GM19397 (cell line): ENCODE data around the gene FAF2.
"Not testable (repeated sequence)": the region's sequence is repeated elsewhere in the genome, so short reads cannot be mapped to it uniquely, and the experiment has no call there.

Source experiments
- ATAC-seq: cut with Tn5 transposase; IDR thresholded peaks from one replicate; pipeline ENCODE4 v1.9.1; 2021; ENCODE audit warnings: mild to moderate bottlenecking, moderate library complexity; ENCODE audit not compliant: unreplicated experiment

FAF2 gene, protein sequence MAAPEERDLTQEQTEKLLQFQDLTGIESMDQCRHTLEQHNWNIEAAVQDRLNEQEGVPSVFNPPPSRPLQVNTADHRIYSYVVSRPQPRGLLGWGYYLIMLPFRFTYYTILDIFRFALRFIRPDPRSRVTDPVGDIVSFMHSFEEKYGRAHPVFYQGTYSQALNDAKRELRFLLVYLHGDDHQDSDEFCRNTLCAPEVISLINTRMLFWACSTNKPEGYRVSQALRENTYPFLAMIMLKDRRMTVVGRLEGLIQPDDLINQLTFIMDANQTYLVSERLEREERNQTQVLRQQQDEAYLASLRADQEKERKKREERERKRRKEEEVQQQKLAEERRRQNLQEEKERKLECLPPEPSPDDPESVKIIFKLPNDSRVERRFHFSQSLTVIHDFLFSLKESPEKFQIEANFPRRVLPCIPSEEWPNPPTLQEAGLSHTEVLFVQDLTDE

DNA sequence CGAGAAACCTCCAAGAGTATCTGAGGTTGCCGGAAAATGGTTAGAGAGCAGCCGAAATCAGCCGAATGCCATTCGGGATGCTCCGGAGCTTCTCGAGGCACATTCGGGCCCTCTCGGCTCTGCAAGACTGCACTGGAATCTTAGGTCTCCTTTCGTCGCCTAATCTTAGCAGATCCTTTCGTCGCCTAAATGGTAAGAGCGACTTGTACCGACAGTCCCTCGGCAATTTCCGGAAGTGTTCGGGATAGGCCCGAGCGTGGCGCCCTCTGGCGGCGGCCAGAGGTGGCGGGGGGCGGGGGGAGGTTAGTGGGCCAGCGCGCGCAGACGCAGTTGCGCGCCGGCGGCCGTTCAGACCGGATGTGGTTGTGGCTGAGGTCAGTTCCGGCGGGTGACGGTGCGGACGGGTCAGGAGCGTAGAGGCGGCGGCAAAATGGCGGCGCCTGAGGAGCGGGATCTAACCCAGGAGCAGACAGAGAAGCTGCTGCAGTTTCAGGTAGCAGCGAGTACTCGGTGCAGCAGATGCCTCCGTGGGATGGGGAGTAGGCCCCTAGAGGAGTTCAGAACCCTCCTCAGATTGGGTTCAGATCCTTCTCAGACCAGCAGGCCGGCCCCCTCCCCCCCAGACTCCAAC is at the start of gene FAF2:
Gene FAF2, plus strand, starts transcription at position 408 of the 631 bp plus-strand sequence. Its CDS starts 23 bp downstream, at position 431.
- ATAC-seq: peak; percentile 93

DNA sequence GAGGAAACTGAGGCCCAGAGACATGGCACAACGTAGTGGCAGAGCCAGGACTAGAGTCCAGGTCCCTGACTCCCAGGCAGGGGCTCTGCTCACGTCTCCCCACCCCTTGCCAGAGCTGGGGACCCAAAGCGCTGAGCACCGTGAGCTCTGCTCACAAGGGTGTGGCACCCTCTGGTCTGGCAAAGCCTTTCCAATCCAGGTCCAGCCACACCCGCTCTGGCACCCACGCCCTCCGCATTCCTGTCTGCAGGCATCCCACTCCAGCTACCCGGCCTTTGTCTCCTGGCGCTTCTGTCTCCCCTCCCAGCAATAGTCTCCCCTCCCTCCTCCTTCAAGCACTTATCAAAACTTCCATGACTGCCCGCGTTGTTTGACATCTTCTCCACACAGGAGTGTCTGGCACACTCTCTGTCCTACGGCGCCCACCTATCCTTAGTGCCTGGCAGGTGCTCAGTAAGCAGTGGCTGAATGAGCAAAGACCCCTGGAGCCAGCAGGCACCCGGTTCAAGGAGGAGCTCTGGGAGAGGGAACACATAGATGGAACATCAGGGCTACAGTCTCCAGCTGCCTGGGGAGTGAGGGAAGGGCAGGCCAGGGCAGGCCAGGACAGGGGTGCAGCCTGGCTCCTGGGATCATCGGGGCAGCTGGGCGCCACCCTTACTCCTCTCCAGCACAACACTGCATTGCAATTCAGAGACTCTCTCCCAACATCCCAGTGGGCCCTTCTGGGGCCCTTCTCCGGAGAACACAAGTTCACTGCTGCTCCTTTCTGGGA is 47.6 kb upstream of the FAF2 start:
- no peak for ATAC-seq

DNA sequence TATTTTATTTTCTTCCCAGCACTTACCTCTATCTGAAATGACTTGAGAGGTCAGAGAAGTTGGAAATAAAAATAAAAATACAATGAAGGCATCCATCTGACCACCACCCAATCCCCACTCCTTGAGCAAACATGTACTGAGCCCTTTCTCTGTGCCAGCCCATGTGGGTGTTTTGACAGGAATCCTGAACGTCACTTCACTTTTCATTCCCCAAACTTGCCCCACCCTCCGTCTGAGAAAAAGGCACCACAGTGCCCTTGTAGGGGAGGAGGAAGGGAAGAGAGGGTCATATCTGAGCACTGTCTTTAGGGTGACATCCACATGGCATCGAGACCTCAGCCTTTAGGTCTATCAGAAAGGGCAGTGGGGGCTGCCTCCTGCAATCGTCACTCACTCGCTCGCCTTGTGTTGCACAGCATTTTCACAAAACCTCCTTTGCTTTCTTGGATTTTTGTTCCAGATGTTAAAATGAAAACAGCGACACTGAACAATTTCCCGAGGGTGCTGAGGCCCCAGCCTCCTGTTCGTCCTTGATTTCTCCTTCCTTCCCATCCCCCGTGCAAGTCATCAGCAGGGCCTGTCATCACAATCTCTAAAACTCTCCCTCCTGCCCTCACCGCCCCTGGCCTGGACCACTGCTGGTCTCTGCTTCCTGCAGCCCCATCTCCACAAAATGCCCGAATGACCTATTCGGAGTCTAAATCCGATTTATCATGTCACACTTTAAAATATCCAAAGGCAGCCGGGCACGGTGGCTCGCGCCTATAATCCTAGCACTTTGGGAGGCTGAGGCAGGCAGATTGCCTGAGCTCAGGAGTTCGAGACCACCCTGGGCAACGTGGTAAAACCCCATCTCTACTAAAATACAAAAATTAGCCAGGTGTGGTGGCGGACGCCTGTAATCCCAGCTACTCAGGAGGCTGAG is 46.6 kb upstream of the FAF2 start:
- no peak for ATAC-seq

DNA sequence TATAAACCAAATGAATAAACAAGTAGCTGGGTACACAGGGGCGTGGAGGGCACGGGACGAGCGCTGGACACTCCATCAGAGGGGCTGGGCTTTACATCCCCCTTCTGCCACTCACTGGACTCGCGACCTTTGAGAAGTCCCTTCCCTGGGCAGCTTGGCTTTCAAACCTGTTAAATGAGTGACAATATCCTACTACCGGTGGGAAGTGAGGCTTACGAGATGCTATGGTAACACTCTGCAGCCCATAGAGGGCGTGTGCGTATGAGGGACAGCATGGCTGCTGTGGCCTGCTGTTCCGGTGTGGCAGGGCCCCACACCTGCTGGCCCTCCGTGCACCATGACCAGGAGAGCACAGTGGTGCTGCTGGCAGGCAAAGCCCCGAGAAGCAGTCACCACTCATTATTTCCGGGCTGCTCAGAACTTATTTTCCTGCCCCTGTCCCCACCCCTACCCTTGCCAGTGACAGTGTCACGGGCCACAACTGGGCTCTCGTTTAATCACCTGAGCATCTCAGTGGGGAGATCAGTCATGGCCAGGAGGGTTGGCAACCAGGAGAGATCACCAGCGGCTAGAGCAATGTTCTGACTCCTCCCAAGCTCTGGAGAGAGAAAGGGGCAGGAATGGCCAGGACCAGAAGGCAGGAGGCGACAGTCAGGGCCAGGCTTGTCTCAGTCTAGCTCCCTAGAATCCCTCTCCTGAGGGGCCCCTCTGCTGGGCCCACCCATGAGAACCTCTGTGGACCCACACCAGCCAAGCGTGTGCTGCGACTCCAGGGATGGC is 42.3 kb upstream of the FAF2 start:
- ATAC-seq: no peak

DNA sequence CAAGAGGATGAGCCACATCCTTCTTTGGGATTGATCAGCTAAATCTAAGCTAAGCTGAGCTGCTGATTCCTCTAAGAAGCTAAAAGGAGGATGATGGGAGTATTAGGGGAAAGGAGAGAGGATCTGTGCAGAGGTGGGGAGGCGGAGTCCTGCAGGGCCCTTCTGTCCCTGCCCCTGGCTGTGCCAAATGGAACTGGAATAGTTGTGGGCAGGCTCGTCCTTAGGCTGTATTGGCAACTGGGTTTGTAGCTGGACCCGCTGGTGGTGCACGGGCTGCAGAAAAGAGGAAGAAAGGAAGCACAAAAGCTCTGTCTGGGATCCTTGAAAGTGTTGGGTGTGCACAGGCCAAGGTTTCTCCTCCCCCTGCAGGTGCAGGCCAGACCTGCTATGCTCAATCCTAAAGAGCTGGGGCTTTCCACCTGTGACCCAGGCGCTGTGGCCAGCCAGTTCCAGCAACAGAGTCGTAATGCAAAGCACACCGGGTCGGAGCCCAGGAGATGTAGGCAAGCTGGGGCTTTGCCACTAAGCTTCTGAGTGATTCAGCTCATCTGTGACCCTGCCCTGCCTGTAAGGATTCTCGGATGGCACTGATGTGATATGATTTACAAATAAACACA is 41.6 kb upstream of the FAF2 start:
- no peak for ATAC-seq

DNA sequence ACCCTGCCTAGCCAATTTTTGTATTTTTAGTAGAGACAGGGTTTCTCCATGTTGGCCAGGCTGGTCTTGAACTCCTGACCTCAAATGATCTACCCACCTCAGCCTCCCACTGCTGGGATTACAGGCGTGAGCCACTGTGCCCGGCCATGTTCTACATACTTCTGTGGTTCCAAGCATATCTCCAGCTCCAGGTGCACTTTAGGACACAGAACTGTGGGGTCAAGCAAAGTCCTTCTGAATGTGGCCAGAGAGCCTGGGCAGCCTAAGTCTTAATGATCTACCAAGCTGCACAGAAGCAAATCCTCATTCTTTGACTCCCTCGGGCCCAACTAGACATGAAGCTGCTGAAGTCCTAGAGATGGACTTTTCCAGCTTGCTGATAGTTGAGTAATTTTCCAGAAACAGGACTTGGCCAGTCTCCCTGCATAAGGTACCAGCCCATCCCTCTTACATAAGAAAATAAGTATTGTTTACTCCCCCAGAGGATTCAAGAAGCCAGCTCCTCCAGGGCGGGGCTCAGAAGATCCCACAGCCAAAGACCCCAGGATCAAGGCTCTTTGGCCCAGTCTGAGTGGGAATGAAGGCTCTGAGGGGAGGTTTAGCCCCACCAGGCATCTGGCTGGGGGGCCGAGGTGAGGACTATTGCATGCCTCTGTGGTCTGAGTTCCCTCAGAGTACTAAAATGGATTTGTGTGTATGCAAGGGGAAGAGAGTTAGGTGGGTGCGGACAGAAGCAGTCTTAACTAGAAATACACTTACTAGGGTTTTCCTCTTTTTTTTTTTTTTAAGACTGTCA is 40.5 kb upstream of the FAF2 start:
- ATAC-seq: no peak

DNA sequence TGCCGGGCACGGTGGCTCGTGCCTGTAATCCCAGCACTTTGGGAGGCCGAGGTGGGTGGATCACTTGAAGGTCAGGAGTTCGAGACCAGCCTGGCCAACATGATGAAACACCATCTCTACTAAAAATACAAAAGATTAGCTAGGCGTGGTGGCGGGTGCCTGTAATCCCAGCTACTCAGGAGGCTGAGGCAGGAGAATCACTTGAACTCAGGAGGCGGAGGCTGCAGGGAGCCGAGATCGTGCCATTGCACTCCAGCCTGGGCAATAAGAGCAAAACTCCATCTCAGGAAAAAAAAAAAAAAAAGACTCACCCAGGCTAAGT is 40.0 kb upstream of the FAF2 start:
- not testable (repeated sequence) for ATAC-seq

DNA sequence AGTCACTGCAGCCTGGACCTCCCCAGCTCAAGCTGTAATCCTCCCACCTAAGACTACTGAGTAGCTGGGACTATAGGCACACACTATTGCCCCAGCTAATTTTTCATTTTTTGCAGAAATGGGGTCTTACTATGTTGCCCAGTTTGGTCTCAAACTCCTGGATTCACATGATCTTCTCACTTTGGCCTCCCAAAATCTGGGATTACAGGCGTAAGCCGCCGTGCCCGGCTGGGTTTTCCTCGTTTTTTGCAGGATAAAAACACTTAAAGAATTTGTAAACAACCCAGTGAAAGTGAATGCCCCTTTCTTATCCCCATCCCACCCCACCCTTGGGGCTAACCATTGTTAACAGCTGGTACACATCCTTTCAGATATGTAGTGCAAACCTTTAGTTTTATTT is 39.6 kb upstream of the FAF2 start:
- ATAC-seq: no peak

DNA sequence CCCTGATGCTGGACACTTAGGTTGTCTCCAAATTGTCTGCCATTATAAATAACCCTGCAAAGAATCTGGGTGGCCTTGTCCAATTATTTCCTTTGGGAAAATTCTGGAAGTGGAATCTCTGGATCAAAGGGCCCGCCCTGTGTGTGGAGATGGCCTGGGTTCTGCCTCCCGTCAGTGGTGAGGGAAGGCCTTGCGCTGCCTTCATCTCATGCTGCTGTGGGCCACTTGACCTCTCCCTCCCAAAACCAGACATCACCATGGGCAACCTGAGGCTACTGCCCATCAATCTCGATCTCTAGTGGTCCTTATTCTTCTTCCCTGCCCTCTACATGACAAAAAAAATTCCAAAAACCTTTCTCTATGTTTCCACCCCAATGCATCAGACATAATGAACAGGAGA is 38.4 kb upstream of the FAF2 start:
- no peak for ATAC-seq

DNA sequence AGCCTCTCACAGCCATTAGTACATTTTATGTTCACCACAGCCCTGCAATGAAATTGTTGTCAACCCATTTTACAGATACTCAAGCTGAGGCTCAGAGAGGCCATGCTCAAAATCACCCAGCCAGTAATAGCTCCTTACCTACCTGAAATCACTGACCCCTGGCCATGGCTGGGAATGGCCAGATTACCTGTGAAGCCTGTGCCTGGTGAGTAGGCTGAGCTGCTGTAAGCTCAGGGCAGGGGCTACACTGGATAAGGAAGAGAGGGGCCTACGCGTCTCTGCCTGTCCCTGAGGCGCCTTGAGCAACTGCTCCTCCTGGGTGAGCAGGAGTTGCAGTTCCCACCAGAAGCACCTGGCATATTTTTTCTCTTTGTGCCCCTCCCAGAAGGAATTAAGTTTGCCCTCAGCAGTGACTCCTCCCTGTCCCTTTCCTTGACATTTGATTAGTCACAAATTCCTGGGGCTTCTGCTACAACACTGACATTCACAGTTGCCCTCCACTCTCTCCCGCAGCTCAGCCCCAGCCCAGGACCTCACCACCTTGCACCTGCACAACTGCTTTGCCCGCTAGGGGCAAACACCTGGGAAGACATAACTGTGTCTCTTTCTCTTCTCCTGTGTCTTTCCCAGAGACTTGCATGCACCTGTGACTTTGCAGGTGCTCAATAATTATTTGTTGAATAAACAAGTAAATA is 37.6 kb upstream of the FAF2 start:
- no peak for ATAC-seq

DNA sequence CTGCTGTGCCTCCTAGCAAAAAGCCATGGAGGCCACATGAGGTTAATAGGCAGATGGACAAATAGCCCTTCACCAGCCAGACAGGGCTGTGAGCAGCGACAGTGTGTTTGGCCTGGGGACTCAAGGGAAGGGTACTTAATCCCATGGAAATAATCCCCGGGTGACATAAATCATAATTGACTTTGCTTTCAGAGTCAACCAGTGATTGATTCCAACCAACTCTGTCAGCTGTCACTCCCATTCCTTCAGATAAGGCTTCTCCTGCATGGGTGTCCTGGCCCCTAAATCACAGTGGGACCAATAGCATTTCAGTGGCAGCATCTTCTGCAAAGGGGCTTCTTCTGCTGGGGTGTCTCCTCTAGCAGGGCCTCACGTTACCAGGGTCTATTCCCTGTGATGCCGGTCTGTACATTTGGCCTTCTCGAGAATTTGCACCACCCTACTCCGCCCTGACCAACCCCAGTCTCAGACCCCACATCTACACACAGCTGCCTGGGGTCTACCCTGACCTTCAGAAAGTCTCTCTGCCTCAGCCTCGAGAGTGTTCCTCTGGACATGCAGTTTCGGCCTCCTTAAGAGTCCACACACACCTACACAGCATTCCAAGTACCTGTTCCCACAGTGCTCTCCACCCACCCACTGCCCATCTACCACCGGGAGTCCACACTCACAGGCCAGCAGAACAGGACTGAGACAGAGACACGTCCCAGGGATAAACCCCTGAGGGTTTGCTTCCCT is 35.5 kb upstream of the FAF2 start:
- no peak for ATAC-seq

DNA sequence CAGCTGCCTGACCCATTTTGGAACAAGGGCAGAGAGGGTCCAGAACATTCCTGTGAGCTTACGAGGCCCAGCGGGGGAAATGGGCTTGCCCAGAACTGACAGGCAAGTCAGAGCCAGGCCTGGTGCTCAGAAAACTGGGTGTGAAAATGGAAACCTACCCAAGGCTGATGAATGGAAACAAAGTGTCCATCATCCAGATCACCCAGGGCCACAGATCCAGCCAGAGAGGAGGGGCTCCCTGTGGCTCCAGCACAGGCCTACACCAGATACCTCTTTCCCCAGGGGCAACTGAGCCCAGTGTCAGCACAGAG is 35.0 kb upstream of the FAF2 start:
- ATAC-seq: no peak

DNA sequence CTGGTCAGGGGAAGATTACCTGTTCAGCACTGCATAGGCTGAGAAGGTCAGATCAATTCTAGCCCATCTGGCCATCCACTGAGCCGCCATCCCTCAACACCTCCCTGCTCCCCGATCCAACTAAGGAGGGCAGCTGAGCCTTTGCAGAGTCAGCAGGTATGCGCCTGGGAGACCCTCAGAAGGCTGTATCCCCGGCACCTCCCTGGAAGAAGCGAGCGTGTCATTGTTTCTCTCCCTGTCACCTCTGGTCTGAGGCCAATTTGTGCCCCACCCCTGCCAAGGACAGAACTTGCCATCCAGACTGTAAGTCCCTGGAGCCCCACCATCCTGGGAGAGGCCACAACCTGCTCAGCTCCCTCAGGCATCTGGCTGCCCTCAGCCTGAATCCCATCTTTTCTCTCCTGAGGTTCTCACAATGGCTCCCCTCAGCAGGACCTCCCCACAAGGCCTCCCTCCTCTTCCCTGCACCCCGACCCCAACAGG is 34.4 kb upstream of the FAF2 start:
- ATAC-seq: no peak

DNA sequence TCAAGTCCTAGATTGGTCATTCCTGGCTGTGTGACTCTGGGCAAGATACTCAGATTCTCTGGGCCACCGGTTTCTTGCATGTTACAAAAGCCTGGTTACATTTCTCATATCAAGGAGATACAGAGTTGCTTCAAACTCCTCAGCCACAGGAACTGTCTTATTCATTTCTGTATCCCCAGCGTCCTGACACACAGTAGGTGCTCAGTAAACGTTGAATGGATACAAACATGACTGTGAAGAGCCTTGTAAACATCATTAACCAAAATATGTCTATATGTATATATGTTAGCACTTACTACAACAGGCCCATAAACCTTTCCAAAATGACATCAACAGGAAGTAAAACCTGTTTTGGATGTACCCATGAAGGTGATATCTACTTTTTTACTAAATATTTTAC is 33.5 kb upstream of the FAF2 start:
- ATAC-seq: no peak

DNA sequence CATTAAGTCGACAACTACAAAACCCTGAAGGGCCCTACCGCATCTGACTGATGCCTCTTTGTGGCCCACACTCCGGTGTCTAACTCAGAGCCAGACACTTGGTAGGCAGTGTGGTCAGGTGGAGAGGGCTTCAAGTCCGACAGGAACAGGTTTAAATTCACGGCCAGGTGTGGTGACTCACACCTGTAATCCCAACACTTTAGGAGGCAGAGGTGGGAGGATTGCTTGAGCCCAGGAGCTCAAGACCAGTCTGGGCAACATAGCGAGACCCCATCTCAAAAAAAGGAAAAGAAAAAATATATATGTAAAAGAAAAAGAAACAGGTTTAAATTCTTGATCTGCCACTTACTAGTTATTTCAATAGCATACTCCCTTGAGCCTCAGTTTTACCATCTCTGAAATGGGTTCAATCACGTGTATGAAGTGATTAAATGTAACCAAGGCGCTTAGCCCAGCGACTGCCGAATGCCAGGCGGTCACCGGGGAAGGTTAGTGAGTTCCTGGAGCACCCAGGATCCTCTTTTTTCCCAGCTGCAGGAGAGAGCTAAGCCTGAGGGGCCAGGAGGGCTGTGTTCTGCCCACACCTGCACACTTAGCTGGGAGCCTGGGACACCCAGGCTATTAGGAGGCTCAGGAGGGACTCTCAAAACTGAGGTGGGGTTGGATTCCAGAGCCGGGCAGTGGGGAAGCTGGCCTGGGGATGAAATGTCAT is 32.8 kb upstream of the FAF2 start:
- ATAC-seq: no peak

DNA sequence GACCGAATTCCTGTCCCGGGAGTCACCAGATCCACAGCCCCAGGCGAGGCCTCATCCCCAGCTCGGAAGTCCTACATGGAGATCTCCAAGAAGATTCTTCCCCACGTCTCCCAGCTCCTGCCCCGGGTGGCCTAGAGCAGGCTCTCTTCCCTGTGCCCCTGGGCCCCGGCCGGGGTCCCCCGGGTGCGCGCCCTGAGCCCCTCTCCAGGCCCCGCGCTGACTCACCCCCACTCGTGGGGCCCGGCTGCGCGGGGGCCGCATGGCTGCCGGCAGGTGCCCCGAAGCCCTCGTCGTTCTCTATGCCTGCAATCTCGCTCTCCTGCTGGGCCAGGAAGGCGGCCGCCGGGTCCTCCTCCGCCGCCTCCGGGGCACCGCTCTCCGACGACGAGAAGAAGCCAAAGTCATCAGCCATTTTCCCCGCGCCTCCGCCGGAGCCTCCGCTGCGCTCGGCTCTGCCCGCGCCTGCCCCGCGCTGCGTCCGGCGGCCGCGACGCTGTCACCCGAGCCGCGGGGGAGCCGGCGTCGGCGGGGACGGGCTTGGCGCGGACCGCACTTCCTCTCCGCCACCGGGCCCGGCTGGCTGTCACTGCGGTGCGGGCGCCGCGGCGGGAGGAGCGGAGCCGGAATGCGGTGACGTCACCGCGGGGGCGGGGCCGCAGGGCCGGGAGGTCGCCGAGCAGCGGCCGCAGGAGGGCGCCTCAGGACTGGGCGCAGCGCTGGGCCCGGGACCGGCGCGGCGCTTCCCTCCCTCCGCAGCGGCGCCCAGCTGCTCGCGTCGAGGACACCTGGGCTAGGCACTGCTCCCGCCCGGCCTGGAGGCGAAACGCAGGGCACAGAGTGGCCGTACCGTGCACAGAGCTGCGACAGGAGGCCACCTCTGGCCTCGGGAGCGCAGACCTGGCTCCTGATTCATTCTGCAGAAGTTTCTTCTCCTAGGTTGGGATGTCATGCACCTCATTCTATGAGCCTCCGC is 31.9 kb upstream of the FAF2 start, which contains the start of gene CLTB:
Gene CLTB, minus strand, starts transcription at position 588 of the 973 bp plus-strand sequence. Its CDS starts 176 bp downstream, at position 412.
- peak; percentile 94 for ATAC-seq
